Measurements from ENCODE around the gene CDV3.

Gene CDV3

DNA sequence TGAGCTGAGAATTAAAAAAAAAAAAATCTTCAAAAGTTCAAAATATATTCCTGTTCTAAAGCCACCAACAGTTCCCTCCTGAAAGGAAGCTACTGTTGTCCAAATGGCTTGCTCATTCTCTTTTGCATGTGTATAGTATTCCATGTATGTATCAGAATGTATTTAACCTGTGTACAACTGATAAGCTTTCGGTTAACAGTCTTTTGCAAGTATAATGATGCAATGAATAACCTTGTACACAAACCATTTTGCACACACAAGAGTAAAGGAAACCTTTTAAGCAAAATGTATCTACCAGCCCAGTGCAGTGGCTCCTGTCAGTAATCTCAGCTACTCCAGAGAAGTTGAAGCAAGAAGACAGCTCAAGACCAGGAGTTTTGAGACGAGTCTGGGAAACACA is 55.7 kb downstream of the CDV3 start:
- DNase-seq (ENCODE audit: insufficient read length, low spot score) (no peak), FAIRE-seq (no peak)
- TF ChIP-seq, protein P1, sequence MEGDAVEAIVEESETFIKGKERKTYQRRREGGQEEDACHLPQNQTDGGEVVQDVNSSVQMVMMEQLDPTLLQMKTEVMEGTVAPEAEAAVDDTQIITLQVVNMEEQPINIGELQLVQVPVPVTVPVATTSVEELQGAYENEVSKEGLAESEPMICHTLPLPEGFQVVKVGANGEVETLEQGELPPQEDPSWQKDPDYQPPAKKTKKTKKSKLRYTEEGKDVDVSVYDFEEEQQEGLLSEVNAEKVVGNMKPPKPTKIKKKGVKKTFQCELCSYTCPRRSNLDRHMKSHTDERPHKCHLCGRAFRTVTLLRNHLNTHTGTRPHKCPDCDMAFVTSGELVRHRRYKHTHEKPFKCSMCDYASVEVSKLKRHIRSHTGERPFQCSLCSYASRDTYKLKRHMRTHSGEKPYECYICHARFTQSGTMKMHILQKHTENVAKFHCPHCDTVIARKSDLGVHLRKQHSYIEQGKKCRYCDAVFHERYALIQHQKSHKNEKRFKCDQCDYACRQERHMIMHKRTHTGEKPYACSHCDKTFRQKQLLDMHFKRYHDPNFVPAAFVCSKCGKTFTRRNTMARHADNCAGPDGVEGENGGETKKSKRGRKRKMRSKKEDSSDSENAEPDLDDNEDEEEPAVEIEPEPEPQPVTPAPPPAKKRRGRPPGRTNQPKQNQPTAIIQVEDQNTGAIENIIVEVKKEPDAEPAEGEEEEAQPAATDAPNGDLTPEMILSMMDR (IDR thresholded peaks at IDR 0.05; ENCODE audit: insufficient read depth, missing control alignments) = no peak

DNA sequence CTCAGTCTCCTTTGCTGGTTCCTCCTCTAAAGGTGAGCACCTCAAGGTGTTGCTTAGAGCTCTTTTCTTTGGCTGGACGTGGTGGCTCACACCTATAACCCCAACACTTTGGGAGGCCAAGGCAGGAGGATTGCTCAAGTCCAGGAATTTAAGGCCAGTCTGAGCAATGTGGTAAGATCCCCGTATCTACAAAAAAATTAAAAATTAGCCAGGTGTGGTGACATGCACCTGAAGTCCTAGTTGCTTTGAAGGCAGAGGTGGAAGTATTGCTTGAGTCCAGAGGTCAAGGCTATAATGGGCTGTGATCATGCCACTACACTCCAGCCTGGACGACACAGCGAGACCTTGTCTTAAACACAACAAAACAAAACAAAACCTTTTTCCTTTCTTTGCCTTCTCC is 60.0 kb downstream of the CDV3 start:
- TF ChIP-seq, protein P1 (IDR thresholded peaks at IDR 0.05; ENCODE audit: insufficient read depth, missing control alignments) = no peak
- FAIRE-seq (no peak), DNase-seq (ENCODE audit: insufficient read length, low spot score) (no peak)

All from D721Med (cell line).